ENCODE results near the gene SEC14L1.
"Not testable (repeated sequence)": the region's sequence is repeated elsewhere in the genome, so short reads cannot be mapped to it uniquely, and the experiment has no call there.

Gene SEC14L1

DNA sequence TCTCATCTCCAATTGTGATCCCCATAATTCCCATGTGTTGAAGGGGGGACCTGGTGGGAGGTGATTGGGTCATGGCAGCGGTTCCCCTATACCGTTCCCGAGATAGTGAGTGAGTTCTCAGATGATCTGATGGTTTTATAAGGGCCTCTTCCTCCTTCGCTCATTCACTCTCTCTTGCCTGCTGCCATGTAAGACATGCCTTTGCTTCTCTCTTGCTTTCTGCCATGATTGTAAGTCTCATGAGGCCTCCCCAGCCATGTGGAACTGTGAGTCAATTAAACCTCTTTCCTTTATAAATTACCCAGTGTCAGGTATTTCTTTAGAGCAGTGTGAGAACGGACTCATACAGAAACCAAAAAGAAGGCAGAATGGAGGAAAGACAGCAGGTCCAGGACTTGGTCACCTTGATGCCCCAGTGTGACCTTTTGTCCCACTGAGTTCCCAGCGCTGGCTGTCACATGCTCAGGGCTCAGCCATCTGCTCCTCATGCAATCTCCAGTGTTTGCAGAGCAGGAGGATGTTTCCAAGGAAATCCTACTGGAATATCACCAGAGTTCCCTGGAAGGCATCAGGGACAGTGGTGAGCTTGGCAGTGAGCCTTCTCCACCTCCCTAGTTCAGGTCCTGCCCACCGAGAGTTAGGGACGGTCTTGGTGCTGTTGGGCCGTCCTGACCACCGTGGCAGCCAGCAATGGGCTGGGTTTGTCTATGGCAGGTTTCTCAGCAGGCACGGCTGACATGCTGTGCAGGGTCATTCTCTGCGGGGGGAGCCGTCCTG, 96.7 kb downstream of the SEC14L1 start:
- H3K9ac ChIP-seq (ENCODE audit: low read depth, low read length): no peak overlapping the region
- no peaks in the 10 kb centered on the region for H3K9me3 ChIP-seq (ENCODE audit: control insufficient read depth, insufficient read depth, low read length)
- H3K36me3 ChIP-seq (ENCODE audit: insufficient read depth, low read length): no peaks in the 10 kb centered on the region
- no peaks in the 10 kb centered on the region for H3K4me1 ChIP-seq (ENCODE audit: insufficient read depth, low read length)

DNA sequence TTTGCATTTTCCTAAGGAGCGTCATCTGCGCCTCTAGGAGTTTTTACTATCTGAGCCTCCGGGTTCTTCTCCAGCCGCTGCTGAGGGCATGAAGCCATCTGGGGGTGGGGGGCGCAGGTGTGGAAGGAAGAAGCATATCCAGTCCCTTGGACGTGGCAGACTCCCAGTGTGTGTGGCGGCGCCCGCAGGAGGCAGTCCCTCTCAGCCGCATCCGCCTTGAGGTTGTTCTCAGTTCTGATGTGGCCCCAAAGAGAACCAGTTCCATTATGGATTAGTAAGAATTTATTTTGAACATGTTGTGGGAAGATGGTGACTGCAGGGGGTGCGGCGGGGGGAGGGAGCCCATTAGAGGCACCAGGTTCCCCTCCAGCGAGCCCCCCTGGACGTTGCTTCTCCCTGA, 100.2 kb downstream of the SEC14L1 start:
- Histone ChIP-seq H3K36me3 (ENCODE audit: insufficient read depth, low read length) (no peaks in the 10 kb centered on the region), H3K9ac (ENCODE audit: low read depth, low read length) (no peak overlapping the region), H3K4me1 (ENCODE audit: insufficient read depth, low read length) (no peaks in the 10 kb centered on the region), H3K9me3 (ENCODE audit: control insufficient read depth, insufficient read depth, low read length) (no peaks in the 10 kb centered on the region)

DNA sequence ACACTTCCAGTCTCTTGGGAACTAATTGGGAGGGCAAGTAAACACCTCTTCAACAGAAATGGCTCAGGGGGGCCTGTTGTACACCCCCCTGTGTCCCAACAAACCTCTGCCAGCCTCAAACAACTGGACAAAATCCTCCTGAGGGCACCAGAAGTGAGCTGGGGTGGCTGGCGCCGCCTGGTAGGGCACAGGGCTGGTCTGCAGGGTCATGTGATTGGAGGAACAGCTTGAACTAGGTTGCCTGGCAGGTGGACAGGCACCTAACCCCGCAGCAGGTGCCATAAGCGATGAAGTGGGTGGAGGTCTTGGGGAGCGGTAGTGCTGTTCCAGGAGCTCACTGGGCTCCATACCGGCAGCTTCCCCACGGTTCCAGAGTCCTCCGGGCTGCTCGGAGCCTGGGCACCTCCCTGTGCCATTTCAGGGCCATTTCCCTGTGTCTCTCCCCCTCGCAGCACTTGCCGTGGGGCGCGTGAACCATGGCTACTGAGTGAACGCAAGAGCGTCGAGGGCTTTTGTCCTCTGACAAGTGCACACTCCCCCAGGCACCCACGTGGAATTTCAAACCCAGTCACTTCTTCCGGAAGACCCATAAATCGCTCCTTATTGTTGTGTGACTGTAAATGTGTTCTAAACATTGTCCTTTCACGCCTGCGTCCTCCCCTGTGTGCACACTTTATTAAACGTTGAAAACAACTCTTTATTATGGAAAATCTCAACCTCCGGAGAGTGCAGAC, 101.5 kb downstream of the SEC14L1 start:
- Histone ChIP-seq H3K36me3 (ENCODE audit: insufficient read depth, low read length) (no peaks in the 10 kb centered on the region), H3K4me1 (ENCODE audit: insufficient read depth, low read length) (no peaks in the 10 kb centered on the region), H3K9ac (ENCODE audit: low read depth, low read length) (no peak overlapping the region)

DNA sequence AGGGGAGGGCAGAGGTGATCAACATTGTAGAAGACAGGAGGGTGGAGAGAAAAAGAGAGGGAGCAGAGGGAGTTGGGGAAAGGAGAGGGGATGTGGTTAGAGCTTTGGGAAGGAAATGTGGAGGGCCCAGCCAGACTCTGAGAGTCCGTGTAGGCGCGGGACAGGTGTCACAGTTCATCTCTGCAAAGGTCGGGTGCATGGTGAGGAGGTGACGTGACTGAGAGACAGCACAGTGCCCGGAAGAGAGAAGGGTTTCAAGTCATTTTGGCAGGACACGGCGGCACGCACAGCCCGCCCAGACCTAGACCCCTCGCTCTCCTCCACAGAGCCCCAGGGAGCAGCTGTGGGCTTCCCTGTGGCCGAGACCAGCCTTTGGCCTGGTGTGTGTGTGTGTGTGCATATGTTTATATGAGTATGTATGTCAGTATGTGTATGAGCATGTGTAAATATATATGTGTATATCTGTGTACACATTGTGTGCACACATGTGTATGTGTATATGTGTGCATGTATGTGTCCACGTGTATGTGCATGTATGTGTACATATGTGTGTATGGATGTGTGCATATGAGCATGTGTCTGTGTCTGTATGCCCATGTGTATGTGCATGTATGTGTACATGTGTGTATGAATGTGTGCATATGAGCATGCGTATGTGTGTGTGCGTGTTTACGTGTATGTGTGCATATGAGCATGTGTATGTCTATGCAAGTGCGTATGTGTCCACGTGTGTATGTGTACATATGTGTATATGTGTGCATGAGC, 104.6 kb downstream of the SEC14L1 start:
- no peaks in the 10 kb centered on the region for H3K36me3 ChIP-seq (ENCODE audit: insufficient read depth, low read length)
- no peak overlapping the region for H3K9ac ChIP-seq (ENCODE audit: low read depth, low read length)
- no peaks in the 10 kb centered on the region for H3K4me1 ChIP-seq (ENCODE audit: insufficient read depth, low read length)
- H3K9me3 ChIP-seq (ENCODE audit: control insufficient read depth, insufficient read depth, low read length): no peaks in the 10 kb centered on the region

More for the DNA sequence above, 101.5 kb downstream of the SEC14L1 start:
- H3K9me3 ChIP-seq (ENCODE audit: control insufficient read depth, insufficient read depth, low read length): no peaks in the 10 kb centered on the region

DNA sequence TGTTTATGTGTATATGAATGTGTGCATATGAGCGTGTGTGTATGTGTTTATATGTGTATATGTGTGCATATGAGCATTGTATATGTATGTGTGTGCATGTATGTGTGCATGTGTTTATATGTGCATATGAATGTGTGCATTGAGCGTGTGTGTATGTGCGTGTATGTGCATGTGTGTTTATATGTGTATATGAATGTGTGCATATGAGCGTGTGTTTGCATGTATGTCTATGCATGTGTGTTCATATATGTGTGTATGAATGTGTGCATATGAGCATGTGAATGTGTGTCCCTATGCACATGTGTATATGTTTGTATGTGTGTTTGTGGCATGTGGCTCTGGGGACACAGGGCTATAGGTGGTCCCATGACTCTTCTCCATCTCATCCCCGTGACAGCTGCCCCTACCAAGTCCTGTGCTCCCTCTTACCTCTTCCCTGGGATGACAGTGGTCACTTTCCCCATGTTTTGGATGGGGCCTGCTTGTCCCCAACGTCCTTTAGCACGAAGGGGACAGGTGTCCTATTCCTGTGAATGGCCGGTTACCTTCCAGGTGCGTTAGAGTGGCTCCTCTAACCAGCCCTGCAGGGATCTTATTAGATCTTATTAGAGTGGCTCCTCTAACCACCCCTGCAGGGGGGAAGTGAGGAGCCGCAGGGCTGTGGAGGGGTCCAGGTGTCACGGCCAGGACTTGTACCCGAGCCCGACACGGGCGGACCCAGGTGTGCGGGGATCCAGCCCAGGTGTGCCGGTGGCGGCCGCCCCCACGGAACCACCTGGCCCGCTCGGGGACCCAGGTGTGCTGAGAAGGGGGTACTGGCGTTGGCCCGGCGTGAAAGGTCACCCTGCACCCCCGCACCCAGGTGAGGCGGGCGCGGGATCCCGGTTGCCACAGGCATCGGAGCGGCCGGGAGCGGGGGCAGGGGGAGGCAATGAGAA, 105.6 kb downstream of the SEC14L1 start:
- Histone ChIP-seq H3K9me3 (ENCODE audit: control insufficient read depth, insufficient read depth, low read length) (no peaks in the 10 kb centered on the region), H3K4me1 (ENCODE audit: insufficient read depth, low read length) (no peaks in the 10 kb centered on the region), H3K9ac (ENCODE audit: low read depth, low read length) (peak overlapping the region; percentile 59; the same call in 1 of the 2 replicates), H3K36me3 (ENCODE audit: insufficient read depth, low read length) (no peaks in the 10 kb centered on the region)

DNA sequence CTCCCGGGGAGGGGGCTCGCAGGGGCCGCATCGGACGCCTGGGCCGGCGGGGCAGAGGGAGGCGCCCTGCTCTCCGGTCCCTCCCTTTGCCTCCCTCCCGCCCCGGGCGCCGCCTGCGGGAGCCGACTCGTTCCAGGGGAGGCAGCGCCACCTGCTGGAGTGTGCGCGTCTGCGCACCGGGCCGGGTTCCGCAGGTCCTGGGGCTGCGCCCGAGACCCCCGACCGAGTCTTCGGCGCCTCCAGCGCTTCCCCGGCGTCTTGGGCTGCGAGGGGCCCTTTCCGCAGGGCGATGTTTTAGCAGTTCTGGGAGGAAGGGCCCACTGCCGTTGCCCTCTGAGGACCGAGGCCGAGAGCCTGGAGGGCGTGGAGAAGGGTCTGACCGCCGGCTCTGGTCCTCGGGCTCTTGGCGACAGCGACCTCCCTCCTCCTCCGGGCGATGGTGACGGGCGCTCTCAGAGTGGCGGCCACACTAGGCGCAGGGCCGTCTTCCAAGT, 106.3 kb downstream of the SEC14L1 start:
- no peaks in the 10 kb centered on the region for H3K4me1 ChIP-seq (ENCODE audit: insufficient read depth, low read length)
- H3K36me3 ChIP-seq (ENCODE audit: insufficient read depth, low read length): no peaks in the 10 kb centered on the region
- H3K9me3 ChIP-seq (ENCODE audit: control insufficient read depth, insufficient read depth, low read length): no peaks in the 10 kb centered on the region
- H3K9ac ChIP-seq (ENCODE audit: low read depth, low read length): peak overlapping the region; percentile 59

DNA sequence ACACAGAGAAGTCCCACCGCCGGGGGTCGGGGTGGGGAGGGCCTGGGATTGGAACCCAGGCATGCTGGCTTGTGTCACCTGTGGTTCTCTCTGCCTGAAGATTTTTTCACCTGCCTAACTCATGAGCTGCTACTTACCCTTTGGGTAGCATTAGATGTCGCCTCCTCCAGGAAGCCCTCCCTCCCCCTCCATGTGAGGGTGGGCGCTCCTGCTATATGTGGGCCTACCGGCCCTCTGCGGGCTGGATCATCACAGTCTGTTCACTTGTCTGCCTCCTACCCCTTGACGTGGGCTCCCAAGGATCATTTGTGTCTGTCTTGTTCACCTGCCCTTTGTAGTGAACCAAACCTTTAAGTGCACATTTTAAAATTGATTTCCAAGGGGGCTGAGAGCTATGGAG, 106.8 kb downstream of the SEC14L1 start:
- Histone ChIP-seq H3K4me1 (ENCODE audit: insufficient read depth, low read length) (no peaks in the 10 kb centered on the region; the same call in 1 of the 2 replicates), H3K9me3 (ENCODE audit: control insufficient read depth, insufficient read depth, low read length) (no peaks in the 10 kb centered on the region), H3K36me3 (ENCODE audit: insufficient read depth, low read length) (no peaks in the 10 kb centered on the region), H3K9ac (ENCODE audit: low read depth, low read length) (peak overlapping the region; percentile 59; the same call in 1 of the 2 replicates)

DNA sequence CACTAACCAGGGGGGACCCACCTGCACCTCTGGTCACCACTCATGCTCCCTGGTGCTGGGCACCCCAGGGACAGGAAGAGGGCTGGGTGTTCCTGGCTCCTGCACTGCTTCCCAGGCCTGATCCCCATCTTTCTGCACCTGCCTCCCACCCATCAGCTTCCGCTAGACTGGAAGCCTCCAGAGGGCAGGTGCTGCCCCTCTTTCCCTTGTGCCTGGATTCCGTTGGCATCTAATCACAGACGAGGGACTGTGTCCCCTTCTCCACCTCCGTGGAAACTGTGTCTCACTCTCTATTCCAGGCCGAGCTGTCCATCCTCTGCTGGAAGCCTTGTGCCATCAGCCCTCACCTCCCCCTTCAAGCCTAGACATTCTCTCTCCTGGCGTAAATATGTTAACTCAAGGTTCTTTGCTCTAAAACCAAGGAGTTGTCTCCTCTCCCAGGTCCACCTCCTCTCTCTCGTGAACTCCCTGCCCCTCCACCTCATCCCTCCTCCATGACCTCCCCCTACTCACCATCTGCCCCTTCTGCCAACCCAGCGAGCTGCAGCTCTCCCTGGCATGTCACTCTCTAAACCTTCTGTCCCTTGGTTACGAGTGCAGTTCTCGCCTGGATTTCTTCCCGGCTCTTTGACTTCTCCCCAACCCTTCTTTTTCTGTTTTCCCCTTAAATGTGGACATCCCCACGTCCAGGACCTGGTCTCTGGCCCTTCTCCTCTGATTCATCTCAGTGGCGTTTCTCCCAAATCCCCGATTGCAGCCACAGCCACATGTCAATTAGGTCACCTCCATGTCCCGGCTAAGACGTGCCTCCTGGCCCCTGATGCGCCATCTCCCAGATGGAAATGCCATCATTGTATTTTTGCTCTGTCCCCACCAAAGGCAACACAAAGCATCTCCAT, 107.7 kb downstream of the SEC14L1 start:
- Histone ChIP-seq H3K9me3 (ENCODE audit: control insufficient read depth, insufficient read depth, low read length) (no peaks in the 10 kb centered on the region), H3K36me3 (ENCODE audit: insufficient read depth, low read length) (no peaks in the 10 kb centered on the region), H3K9ac (ENCODE audit: low read depth, low read length) (no peak overlapping the region), H3K4me1 (ENCODE audit: insufficient read depth, low read length) (peaks cover 1% of the 10 kb centered on the region; the same call in 1 of the 2 replicates)

DNA sequence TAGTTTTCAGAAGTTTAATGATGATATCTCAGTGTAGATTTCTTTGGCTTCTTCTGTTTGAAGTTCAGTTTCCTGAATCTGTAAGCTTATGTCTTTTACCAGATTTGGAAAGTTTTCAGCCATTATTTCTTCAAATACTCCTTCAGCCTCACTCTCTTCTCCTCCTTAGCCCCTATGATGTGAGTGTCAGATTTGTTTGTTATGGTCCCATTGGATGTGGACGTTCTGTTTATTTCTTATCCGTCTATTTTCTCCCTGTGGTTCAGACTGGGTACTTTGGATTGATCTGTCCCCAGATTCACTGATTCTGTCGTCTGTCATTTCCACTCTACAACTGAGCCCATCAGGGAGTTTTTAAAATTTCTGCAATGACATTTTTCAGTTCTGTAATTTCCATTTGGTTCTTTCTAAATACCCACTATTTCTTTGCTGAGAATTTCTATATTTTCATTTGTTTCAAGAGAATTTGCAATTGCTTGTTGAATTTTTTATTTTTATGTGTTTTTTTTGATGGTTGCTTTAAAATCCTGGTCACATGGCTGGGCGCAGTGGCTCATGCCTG, 110.9 kb downstream of the SEC14L1 start:
- Histone ChIP-seq H3K9ac (ENCODE audit: low read depth, low read length) (no peak overlapping the region), H3K36me3 (ENCODE audit: insufficient read depth, low read length) (no peaks in the 10 kb centered on the region)

DNA sequence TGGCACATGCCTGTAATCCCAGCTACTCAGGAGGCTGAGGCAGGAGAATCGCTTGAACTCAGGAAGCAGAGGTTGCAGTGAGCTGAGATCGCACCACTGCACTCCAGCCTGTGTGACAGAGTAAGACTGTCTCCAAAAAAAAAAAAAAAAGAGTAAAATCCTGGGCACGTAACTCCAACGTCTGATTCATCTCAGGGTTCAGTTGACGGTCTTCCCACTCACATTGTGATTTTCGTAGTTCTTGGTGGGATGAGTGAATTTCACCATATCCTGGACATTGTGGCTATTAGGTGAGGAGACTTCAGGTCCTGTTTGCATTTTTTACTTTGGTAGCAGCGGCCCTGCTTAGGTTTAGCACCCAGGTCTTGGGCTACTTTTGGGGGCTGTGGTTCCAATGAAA, 111.5 kb downstream of the SEC14L1 start:
- peaks cover 29% of the 10 kb centered on the region for H3K4me1 ChIP-seq (ENCODE audit: insufficient read depth, low read length)
- not testable (repeated sequence) for H3K36me3 ChIP-seq (ENCODE audit: insufficient read depth, low read length); H3K9me3 ChIP-seq (ENCODE audit: control insufficient read depth, insufficient read depth, low read length); H3K9ac ChIP-seq (ENCODE audit: low read depth, low read length)

More for the DNA sequence above, 110.9 kb downstream of the SEC14L1 start:
- peaks cover 29% of the 10 kb centered on the region for H3K4me1 ChIP-seq (ENCODE audit: insufficient read depth, low read length)
- H3K9me3 ChIP-seq (ENCODE audit: control insufficient read depth, insufficient read depth, low read length): no peaks in the 10 kb centered on the region

DNA sequence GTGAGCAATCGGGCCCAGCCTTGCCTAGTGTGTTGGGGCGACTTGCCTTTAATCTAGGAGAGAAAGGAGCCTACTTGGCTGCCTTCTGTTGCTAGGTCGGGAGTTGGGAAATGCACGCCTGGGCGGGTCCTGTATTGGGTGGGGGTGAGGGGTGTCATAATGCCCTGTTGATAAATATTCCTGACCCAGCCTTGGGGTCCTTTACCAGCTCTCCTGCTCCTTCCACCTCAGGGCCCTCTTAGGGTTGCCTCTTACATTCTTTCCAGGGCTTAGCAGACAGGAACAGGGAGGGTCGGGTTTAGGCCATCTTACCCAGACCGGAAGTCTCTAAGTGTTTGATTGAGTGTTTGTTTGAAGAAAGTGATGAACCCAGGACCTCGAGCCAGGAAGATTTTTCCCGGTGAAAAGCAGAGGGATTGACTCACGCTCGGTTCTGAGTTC, 112.9 kb downstream of the SEC14L1 start:
- H3K9ac ChIP-seq (ENCODE audit: low read depth, low read length): no peak overlapping the region
- H3K36me3 ChIP-seq (ENCODE audit: insufficient read depth, low read length): no peaks in the 10 kb centered on the region
- H3K9me3 ChIP-seq (ENCODE audit: control insufficient read depth, insufficient read depth, low read length): no peaks in the 10 kb centered on the region
- H3K4me1 ChIP-seq (ENCODE audit: insufficient read depth, low read length): peaks cover 29% of the 10 kb centered on the region

DNA sequence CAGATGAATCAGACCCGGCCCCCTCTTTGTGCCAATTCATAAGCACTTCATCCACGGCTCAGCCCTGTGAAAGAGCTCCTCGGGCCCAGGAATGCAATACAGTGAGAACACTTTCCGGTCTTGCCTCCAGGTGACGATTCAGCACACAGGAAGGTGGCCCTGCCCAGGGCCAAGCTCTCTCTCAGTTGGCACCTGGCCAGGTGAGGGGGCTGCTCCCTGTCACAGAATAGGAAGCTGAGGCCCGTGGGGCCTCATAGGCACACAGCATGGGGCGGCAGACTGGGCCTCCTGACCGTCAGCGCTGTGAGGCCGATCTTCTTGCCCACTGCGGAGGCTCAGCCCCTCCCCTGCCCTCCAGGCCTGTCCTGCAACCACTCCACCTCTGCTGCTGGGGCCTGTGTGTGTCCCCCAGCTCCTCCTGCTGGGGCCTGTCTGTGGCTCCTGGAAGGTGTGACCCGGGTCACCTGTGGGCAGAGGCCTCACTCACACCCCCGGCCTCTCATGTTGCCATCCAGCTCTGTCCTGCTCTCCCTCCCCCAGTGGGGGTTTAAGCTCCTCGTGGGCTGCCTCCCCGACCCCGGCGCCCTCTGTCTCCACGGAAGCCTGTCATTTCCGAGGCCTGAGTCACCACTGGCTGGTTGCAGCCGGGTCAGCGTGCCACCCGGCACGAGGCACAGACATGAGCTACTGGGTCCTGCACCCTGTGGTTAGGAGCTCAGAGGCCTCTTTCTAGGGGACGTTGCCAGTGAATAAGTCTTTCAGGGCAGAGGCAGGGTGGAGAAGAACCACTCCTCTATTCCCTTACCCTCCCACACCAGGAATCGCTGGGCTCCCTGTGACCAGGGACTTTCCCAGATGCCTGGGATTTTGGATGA, 114.4 kb downstream of the SEC14L1 start:
- no peaks in the 10 kb centered on the region for H3K36me3 ChIP-seq (ENCODE audit: insufficient read depth, low read length)
- H3K9ac ChIP-seq (ENCODE audit: low read depth, low read length): 0 out of 2 replicates have a peak overlapping the region, but pooled peaks have one; percentile 1
- H3K9me3 ChIP-seq (ENCODE audit: control insufficient read depth, insufficient read depth, low read length): no peaks in the 10 kb centered on the region
- H3K4me1 ChIP-seq (ENCODE audit: insufficient read depth, low read length): peaks cover 29% of the 10 kb centered on the region

Measured in ES-I3 (cell line).